ENCODE results near the gene COL8A1.
A peak's percentile ranks its signal among the peaks of the same experiment; 100 is the strongest.

COL8A1 gene

GRCh38 chr3:99678023-99678422, 39.6 kb downstream of the COL8A1 start:
- no peak for DNase-seq

- DNase-seq, result no peak
These were observed 40.5 kb downstream of the COL8A1 start for GRCh38 chr3:99678896-99679295.

- DNase-seq, result no peak
These were observed 43.1 kb downstream of the COL8A1 start for GRCh38 chr3:99681512-99681911.

- no peak for DNase-seq
These were observed 43.6 kb downstream of the COL8A1 start for GRCh38 chr3:99681976-99682375.

GRCh38 chr3:99683465-99683864, 45.1 kb downstream of the COL8A1 start:
- no peak for DNase-seq

DNA sequence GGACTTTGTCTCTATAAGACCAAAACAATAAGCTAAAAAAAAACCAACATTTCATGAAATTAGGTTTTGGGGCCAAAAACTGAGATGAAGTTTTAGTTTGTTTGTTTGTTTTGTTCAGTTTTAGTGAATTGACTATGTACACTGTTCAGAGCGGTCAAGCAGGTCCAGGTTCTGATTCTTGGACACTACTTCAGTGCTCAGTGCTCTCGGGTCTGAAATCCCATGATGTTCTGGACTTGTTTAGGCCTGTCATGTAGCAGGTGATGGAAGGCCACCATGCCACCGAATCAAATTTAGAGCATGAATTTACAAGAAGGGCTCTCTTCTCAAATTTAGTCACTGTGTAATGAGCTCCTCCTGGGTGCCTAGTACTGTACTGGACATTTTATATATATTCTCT, 45.5 kb downstream of the COL8A1 start:
- DNase-seq, result no peak

GRCh38 chr3:99684644-99685043, 46.2 kb downstream of the COL8A1 start:
- no peak for DNase-seq

DNA sequence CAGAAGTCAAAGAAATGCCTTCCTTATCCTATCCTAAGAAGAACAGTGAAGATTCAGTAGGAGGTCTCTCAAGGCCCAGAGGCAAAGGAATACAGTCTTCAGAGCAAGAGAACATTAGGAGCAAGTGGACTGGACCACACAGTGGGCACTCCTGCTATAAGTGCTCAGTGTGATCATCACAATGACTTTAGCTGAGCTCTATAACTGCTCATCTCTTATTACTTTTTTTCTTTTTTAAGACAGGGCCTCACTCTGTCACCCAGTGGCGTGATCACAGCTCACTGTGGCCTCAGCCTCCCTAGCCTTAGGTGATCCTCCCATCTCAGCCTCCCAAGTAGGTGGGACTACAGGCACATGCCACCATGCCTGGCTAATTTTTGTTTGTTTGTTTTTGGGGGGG, 48.1 kb downstream of the COL8A1 start:
- DNase-seq, result no peak

GRCh38 chr3:99686955-99687612, 48.7 kb downstream of the COL8A1 start:
- DNase-seq, result peak; percentile 24

DNA sequence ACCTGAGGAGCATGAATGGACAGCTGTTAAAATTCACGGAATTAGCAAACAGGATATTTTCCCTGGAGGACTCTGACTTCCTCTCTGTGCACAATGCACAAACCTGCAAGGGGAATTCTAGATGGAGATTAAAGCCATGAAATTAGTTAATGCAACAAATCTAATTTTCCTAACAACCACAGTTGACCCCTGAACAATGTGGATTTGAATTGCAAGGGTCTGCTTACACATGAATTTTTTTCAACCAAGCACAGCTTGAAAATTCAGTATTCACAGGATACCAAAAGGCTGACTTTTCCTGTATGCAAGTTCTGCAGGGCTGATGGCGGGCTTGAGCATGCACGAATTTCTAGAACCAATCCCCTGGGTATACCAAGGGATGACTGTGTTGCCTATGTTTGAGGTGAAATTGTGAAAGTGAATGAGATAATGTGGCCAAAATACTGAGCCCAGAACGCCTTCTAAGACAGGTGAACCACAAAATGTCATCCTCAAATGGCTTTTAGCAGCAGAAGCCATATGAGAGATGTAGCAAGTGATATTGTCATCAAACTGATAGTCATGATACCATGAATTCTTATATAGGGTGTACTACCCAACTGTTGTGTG, 52.5 kb downstream of the COL8A1 start:
- no peak for DNase-seq

DNA sequence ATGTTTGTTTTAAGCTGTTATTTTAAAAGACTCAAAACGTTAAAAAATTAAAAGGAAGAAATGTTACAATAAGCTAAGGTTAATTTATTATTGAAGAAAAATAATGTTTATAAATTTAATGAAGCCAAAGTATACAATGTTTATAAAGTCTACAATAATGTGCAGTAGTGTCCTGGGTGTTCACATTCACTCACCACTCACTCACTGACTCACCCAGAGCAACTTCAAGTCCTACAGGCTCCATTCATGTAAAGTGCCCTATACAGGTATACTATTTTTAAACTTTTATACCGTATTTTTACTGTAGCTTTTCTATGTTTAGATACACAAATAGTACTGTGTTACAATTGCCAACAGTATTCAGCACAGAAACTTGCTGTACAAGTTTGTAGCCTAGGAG, 55.2 kb downstream of the COL8A1 start:
- DNase-seq, result no peak

DNA sequence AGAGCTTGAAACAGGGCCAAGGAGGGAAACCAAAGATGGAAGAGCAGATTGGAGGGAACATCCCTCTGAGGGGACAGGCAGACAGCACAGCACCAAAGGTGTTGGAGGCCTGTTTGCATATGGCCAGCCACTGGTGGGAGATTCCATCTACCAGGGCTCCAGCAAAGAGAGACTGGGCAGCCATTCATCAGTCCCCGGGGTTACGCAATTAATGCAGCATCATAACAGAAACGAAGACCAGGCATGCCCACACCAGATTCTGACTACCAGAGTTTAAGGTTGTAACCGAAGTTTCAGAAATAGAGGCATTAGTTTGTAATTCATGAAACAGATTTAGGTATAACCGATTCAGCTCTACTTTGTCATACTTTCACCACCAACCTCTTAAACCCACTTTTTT, 58.1 kb downstream of the COL8A1 start:
- DNase-seq, result no peak

DNA sequence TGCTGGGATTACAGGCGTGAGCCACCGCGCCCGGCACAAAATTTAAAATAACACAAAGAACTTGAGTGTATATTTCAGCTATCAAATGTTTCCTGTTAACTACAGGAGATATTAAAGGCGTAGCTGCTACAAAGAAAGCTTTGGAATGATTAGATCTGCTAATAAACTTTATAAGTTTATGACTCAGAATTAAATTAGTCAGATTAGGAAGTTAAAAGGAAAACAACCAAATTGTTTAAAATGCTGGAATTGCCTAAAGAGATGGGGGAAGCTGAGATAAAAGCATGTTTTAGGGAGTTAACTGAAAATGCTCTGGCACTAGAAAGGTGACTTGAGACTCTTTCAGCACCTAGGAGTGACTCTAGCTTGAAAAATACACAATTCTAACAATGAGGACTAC, 58.9 kb downstream of the COL8A1 start:
- no peak for DNase-seq

DNA sequence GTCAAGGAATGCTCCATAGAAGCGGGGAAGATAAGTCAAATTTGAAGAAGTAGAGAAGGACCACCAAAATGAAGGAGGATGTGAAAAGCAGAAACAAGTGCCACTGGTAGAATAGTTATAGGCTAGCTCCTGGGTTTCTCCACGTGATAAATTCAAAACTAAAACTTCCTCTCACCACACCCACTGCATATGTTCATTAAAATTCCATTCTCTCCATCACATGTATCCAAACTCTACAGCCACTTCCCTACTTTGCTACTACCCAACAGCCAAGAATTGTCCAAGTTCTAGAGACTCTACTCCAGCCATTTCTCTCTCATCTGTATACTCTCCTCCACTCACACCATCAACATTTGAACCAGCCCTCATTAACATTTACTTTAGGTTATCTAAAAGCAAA, 60.5 kb downstream of the COL8A1 start:
- no peak for DNase-seq

- DNase-seq, result no peak
These were observed 61.4 kb downstream of the COL8A1 start for GRCh38 chr3:99699841-99700240.

GRCh38 chr3:99700631-99701268, 62.4 kb downstream of the COL8A1 start:
- no peak for DNase-seq

DNA sequence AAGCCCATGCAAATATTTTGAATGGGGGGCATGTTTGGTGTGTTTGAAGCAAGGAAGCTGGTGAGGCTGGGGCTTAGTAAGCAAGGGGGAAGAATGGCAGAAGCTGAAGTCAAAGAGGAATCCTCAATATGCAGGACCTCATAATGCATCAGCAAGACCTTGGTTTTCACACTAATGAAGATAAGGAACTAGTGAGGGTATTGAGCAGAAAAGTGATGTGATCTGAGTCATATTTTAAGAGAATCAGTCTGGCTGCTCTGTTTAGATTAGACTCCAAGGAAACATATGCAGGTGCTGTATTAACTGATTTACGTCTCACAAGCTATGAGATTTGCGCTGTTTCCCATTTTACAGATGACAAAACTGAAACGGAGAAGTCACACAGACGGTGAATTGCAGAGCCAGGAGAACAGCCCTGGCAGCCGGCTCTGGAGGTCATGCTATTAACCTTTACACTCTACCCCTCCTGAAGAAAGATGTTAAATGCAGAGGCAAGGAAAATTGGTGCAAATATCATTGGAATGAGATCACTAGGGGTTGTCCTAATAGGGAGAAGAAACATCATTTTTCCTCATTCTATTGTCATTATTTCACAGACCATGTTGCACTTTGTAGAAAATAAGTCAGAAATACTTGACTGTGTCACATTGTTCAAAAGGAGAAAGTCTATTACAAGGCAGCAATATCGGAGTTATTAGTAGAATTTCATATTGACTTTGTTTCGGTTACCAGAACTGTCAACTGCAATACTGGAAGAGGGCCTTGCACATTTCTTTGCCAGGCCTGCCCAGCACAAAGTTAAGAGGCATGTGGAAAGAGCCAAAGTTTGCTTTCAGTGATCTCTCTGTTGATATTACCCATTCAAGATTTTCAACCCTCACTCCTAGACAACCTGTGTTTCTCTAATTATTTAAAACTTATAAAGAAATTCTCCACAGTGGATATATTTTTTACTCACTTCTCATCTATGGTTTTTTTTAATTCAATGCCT, 64.9 kb downstream of the COL8A1 start:
- DNase-seq, result no peak

- DNase-seq, result no peak
These were observed 66.0 kb downstream of the COL8A1 start for GRCh38 chr3:99704417-99704816.

- DNase-seq, result no peak
These were observed 68.0 kb downstream of the COL8A1 start for GRCh38 chr3:99706410-99706809.

DNA sequence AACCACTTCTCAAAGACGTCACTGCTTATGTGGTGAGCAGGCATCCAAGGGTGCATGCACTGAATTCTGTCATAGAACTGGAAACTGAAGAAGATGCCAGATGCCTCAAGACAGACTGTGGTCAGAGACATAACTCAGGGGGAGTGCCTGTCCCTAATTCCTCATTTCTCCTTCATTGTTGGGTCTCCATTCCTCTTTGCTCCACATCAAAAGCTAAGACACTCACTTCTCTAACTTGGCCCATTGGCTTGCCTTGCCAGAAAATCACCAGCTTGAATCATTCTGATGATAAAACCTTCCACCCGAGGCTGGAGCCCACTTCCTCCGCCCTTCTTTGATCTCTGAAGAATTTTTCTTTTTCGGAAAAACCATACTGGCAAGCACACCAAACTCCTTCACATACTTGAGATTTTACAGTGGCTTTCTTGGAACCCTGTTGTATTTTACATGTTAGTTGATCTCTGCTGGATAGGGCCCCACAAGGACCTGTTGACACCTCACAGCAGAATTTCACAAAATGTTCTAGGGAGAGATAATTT, 69.9 kb downstream of the COL8A1 start:
- no peak for DNase-seq

DNA sequence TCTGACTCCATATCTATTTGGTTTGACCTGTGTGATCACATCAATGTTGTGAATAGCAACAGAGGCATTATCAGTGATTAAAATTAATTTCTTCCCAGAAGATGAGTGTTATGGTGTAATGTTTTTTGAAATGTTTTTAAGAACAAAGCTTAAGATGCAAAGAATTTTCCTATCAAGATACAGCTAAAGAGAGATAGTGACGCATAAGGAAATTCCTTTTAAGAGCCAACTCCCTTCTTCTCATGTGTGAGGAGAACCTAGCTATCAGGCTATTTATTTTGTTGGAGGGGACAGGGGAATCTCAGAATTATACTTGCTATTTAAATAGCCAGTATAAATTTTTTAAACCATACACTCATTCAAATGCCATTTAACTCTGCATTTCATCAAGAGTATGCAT, 71.3 kb downstream of the COL8A1 start:
- DNase-seq, result no peak

- DNase-seq, result no peak
These were observed 71.7 kb downstream of the COL8A1 start for GRCh38 chr3:99710094-99710493.

- no peak for DNase-seq
These were observed 73.0 kb downstream of the COL8A1 start for GRCh38 chr3:99711351-99711750.

Measured in NCI-H1092 treated with DMSO at 0.1 percent for 48 hours (cell line).